NOMO-1 treated with DMSO at 0.1 percent for 48 hours (cell line): ENCODE results near the gene TBXA2R.
"Not testable (repeated sequence)": the region's sequence is repeated elsewhere in the genome, so short reads cannot be mapped to it uniquely, and the experiment has no call there.

Experiments
- DNase-seq: peaks from one replicate; lab custom pipeline; 2025; ENCODE audit not compliant: unreplicated experiment; lab: John Stamatoyannopoulos, UW

Gene TBXA2R

GRCh38 chr19:3641515-3642269 is 35.0 kb upstream of the TBXA2R start:
- no peak for DNase-seq

GRCh38 chr19:3639479-3639878 is 32.8 kb upstream of the TBXA2R start:
- no peak for DNase-seq

- no peak for DNase-seq
Measured at GRCh38 chr19:3638208-3639193, 31.8 kb upstream of the TBXA2R start.

DNA sequence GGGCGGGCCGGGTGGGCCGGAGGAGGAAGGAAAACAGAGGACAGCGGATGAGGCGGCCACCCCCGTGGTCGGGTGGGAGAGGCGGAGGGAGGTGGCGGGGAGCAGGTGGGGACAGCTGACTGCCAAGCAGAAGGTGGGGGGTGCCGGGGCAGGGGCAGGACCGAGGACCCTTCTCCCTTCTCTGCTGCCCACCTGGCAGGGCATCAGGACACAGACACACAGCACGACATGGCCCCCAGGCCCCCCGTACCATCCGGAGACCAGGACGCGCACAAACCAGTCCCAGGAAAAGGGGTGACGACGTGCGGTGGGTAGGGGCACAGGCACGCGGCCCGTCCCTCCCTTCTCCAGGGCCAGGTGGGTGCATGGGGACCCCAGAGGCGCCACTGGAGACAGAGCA is 30.9 kb upstream of the TBXA2R start:
- no peak for DNase-seq

DNA sequence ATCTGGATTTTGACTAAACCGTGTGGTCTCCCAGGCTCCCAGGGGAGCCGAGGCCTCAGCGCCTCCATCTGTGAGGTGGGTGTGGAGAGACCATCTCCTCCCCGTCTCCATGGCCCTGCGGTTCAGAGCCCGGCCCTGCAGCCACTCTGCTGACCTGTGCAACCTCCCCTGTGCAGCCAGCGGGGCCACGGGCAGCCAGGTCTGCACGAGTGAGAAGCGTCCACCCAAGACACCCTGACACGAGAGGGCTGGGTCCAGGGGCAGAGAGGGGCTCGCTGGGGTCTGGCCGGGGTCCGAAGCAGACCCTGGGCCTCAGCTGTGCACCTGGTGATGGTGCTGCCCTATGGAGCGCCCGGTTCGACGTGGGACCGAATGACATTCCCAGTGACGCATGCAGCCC is 30.3 kb upstream of the TBXA2R start:
- no peak for DNase-seq

DNA sequence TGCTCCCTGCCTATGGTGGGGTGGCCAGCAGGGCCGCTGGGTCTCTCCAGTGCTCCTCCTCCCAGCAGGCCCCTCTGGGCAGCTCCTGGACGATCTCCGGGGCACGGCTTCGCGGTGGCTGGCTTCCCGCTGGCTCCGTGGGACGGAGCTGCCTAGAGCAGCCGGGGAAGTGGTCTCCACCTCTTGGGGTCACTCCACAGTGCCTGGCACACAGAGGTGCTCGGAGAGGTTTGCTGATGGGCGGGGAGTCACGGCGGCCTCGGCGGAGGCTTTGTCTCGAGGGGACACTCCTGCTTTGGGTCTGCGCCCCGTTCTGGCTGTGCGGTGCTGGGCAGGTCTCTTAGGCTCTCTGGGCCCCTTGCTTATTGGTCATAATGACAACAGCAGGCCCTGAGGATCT is 29.8 kb upstream of the TBXA2R start:
- DNase-seq, result no peak

DNA sequence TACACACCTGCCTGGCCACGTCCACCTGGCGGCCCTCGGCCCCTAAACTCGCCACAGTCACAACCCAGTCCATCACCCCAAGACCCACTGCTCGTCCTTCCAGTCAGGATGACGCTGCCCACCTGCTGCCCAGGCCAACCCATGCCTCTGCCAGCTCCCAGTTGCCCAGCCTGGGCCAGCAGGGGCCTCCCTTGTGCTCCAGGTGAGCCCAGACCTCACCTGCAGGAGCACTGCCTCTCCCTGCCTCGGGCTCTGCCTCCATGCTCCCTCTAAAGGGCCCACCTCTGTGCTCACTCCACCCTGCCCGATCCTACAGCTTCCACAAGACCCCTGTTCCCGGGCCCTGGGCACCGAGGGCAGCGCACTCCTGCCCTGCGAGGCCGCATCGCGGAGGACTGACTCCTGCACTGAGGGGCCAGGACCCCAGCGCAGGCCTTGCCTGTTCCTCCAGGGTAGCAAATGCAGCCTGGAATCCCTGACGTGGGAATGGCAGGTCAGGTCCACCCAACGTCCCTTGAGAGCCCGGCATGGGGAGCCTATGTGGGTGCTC is 27.9 kb upstream of the TBXA2R start:
- no peak for DNase-seq

DNA sequence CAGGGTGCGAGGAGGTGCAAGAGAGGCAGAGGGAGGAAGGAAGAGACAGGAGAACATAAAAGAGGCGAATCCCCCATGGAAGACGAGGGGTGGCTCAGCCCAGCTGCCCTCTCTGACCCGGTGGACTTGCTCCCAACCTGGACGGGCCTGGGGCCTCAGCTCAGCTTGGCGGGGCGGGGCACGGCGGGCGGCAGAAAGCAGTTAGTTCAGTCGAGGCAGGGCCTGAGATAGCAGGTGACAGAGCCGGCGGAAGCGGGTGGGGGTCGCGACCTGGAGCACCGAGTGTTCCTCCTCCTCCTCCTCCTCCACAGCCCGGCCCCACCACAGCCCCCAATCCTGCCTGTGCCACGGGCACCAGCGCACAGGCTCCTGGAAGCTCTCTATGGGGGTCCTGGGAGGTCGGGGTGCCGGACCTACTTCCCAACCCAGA is 26.9 kb upstream of the TBXA2R start:
- DNase-seq, result no peak

- no peak for DNase-seq
Measured at GRCh38 chr19:3632739-3633558, 26.3 kb upstream of the TBXA2R start.

DNA sequence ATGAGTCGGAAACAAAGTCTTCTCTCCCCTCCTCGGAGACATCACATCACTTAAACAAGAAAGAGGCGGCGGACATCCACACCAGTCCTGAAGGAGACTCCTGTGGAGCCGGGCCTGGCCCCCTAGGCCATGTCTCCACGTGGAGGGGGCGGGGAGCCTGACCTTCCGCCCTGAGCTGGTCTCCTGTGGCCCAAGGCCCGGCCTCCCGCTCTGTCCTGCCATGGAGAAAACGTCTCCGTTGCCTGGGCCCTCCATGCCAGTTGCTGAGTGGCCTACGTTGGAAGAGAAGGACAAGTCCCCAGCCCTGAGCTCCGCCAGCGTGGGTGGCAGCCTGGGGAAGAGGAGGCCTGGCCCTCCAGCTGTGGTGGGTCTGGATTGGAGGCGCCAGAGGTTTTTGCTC is 25.4 kb upstream of the TBXA2R start:
- DNase-seq, result no peak

- DNase-seq, result no peak
Measured at GRCh38 chr19:3631053-3631861, 24.6 kb upstream of the TBXA2R start.

GRCh38 chr19:3628766-3629165 is 22.1 kb upstream of the TBXA2R start:
- DNase-seq, result not testable (repeated sequence)

DNA sequence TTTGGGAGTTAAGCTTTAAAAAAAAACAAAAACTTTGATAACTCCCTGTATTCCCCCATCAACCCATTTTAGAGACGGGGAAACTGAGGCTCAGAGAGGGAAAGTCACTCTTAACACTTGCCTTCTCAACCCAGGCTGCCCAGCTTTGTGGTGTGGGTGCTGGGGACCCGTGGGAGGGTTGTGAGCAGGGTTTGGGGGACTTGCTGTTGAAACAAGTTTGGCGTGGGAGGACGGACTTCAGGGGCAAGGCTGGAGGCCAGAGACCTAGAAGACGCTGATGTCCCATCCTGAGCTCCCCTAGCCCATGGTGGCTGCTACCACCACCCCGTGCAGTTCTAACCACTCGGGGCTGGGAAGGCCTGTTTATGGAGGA is 20.7 kb upstream of the TBXA2R start:
- no peak for DNase-seq

DNA sequence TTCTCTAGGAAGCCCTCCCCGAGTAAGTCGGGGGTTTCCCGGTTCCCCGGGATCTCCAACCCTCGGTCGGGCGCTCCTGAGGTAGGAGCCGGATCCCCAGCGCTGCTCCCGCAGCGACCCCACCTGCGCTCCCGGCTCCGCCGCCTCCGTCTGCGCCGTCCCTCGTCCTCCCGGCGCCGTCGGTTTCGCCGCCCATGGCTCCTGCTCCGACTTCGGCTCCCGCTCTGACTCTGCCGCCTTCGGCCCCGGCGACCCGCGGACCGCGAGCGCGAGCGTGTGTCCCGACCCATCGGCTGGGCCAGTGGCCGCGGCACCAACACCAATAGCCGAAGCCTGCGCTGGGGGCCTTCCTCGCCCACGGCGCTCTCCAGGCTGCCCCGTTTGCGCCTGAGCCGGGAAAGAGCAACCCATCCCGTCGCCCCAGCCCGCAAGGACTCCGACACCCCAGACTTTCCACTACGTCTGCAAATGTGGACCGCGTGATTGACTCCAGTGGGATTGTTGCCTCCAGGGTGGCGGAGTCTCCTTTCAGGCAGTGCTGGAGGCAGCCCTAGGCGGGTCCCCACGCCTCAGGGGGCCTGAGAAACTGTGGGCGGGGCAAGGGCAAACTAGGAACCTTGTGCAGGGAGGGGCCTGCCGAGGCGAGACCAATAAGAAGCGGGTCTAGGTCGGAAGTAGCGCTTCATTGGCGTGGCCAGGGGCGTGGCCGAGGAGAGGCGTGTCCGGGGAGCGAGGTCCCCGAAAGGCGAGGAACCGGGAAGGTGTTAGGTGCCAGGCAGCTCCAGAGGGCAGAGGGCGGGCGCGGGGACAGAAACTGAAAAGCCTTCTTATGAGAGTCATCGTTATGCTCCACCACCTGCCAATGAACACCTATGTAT is 20.0 kb upstream of the TBXA2R start, which contains the start of gene CACTIN:
Gene CACTIN (minus strand): TSS at position 318 of the 878 bp plus-strand sequence. CDS start 28 bp downstream, at position 290.
- peak; percentile 98 for DNase-seq

DNA sequence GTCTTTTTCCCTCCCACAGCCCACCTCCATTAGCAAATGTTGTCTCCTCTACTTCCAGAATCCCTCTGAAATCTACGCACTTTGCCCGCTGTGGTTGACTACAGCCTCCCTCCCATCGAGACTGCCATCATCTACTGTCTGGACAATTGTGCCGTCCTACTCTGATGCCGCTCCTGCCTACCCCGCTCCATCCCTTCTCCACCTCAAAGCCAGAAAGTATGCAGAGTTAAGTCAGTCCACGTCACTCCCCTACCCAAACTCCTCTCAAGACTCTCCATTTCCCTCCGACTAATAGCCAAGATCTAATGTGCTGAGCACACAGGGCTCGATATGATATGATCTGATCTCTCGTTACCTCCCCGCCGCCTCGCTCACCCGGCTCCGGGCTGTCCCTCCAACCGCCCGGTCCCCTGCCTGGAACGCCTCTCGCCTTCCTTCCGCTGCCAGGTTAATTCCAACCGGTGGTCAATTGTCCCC is 19.4 kb upstream of the TBXA2R start:
- no peak for DNase-seq

DNA sequence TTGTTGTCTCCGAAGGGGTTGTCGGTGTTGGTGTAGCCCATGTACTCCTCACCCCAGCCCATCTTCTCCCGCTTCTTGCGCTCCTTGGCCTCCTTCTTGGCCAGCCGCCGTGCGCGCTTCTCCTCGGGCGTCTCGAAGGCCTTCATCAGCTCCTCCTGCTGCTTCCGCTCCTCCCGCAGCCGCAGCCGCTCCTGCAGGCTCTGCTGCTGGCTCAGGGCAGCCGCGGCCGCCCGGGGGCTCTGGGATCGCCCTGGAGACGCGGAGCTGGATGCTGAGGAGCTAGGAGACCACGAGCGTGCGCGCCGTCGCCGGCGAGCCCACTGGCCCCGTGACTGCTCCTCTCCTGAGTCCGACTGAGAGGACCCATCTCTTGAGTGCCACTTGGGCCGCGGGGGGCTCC is 17.0 kb upstream of the TBXA2R start:
- no peak for DNase-seq

DNA sequence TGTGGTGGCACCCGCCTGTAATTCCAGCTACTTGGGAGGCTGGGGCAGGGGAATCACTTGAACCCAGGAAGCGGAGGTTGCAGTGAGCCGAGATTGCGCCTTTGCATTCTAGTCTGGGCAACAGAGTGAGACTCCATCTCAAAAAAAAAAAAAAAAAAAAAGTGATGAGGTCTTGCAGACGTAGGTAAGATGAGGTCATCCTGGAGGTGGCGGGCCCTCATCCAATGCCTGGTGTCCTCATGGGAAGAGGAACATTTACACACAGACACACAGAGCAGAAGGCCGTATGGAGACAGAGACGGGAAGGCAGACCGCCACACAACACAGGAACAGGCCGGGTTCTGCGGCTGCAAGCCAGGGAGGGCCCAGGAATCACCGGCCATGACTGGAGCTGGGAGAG is 15.5 kb upstream of the TBXA2R start:
- DNase-seq, result no peak

DNA sequence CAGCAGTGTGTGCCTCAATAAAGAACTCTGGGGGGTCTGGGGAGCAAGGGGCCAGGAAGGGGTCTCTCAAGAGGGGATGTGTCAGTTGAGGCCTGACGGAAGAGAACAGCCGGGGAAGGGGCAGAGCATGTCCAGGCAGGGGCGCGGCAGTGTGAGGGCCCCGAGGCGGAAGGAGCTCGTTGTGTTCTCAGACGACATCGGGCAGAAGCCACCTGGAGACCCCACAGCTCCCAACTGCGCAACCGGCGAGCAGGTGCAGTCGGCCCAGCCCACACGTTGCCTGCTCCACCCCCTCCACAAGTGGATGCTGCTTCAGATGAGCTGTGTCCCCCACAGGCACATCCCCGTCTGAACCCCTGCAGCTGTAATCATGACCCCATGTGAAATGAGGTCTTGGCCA is 15.0 kb upstream of the TBXA2R start:
- no peak for DNase-seq
